ENCODE data around the gene PEPD.

PEPD gene

DNA sequence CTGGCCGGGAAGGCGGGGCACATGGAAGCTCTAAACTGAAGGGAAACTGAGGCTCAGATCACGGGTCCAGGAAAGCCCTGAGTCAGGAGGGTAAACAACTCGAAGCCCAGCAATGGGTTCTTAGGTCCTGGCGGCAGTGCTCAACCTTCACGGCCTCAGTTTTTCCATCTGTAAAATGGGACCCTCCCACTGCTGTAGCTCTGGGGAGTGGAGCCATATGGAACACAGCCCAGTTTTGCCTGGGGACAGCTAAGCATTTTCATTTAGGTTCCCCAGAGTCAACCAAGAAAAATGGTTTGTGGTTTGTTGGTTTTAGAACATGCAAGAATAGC is 117.7 kb downstream of the PEPD start:
- no peak for DNase-seq

DNA sequence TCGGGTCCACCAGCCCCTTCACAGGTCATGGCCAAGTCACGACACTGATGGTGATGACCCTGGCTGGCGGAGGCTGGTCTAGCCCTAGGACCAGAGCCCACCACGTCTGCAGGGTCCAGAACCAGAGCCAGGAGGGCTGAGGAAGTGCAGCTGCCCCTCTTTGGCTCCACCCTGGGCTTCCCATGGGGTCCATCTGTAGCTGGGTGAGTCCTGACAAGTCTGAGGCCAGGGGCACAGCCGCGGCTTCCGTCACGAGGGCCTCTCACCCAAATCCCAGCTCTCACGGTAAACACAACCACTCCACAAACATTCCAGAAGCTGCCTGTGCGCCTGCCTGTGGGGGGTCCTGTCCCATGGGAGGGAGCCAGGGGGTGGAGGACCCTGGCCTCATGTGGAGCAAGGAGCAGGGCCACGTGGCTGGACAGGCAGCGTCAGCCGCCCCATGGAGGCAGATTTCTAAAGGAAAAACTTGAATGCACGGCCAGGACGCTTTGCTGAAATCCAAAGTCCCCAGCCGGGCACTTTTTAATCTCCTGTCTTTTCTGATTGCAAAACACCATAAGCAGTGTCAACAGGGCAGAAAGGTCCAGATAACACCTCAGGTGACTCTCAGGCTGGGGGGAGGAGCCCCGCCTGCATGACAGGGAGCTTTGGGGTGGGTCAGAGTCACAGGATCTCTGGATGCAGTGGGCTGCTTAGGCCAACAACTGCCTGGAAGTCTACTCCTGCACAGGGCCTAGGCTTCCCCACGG is 118.2 kb downstream of the PEPD start:
- DNase-seq = no peak

DNA sequence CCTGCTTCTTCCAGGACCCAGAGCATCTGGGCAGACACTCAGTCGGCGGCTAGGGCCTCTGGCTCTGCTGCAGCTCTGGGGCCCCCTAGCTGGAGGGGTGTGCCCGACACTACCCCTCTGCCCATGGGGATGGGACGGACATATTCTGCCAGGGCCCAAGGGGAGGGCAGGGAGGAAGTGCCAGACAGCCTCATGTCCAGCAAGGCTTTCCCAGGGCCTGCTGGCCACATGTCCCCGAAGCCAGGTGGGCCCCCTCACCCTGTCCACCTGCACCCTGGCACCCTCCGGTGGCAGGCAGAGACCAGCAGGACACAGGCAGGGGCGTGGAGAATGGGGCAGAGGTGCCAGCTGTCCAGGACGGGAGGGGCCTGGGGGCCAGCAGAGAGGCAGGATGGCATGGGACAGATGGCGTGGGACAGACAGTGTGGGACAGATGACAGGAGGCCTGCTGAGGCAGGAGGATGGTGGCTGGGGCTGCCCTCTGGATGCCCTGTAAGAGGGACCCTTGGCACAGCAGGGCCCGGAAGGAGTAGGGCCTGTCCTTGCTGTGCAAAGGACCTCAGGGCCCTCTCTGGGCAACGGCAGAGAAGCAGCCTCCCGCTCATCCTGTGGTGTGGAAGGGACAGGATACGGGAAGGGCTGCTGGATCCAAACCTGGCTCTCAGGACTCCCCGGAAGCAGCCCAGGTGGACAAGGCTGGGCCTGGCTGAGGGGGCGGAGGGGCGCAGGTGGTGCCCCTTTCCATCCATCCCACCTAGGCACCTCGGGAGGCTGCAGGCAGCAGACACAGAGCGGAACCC is 119.0 kb downstream of the PEPD start:
- DNase-seq = no peak

DNA sequence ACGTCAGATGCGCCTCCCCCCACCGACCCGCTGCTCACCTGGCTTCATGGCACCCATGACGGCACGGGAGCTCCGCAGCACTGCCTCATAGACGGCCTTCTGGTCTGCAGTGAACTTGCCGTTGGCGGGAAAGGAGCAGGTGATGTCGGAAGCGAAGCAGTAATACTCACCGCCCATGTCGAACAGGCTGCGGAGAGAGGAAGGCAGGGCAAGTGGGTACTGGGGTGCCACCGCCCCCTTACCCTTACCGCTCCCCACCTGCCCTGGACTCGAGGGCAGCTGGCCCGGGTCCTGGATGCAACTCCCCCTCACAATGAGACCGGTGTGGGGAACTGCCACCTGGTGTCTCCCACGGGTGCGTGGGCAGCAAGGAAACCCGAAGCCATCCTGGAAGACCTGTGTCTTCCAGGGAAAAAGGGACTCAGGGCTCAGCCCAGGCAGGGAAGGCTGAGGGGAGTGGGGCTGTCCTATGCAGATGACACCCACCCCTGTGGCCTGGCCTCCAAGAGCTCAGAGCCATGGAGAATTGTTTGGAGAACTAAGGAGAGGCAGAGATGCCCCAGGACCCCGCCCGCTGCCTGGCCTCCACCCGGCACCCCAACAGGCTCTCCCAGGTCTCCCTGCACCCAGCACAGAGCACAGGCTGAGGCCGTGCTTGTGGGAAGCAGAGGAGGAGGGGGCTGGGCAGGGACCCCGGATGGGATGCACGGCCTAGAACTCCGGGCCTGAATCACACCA is 119.7 kb downstream of the PEPD start:
- no peak for DNase-seq

DNA sequence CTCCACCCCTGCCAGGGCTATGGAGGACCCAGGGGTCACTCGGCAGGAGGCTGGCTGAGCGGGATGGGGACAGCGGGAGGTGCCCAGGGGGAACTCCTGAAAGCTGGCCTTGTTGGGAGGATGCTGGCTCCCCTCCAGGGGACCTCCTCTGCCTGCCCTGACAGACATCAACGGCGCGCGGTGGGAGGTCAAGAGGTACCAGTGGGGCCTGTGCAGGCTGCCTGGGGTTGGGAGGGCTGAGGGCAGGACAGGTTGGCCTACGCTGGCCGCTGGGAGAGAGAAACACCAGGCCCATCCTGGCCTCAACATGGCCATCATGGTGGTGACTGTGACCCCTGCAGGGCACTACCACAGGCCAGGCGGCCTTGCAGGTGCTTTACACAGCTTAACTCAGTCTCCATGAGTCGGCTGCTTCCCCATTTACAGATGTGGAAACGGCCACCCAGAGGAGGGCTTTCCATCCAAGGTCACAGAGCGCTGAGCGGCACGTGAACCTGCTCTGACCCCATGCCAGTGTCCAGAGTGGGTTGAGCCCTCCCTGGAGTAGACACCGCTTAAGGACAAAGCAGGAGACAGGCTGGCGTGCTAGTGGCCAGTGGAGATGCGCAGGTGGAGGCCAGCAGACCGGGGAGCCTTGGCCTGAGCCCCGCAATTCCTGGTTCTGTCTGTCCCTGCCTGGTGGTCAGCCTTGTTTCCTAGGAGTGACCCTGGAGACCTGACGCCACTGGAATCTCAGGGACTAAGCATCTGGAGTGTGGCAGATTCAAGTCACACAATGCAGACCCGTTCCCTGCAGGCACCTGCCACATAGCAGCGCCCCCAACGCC is 120.5 kb downstream of the PEPD start:
- DNase-seq = no peak

DNA sequence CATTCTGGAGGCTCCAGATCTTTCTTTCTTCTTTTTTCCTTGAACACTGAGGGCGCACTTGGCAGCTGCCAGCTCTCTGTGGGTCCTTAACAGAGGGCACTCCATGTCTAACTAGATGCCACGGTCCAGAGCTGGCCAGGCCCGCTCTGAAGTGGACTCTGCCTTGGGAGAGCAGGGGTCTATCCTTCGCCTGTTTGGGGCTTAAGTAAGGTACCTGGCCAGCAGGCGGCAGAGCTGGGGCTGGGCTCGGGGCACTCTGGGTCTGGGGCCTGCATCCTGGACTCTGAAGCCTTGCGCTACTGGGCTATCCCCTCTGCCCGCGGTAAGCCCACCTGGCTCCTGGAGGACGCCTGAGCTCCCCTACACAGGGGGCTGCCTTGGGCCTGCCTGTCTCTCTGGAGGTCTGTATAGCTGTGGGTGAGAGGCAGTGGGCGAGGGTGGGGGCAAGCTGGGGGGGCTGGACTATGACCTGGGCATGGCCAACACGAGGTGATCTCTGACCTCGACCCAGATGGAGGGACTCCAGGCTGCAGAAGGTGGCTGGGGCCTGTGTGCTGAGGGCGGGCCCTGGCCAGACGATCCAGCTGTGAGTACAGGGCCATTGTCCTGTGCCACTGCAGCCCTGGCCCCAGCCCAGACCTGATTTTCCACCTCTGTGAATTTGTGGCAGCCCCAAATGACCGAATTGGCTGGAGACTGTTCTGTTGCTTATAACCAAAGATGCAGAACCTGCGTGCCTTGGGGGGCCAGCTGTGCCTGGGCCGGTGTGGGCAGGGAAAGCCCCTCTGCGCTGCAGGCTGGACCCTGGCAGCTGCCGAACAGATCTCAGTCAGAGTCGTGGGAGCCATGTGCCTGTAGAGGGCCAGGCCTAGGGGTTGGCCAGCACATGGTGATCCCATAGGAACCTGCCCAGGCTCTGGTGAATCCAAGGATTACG is 121.6 kb downstream of the PEPD start:
- DNase-seq = no peak

DNA sequence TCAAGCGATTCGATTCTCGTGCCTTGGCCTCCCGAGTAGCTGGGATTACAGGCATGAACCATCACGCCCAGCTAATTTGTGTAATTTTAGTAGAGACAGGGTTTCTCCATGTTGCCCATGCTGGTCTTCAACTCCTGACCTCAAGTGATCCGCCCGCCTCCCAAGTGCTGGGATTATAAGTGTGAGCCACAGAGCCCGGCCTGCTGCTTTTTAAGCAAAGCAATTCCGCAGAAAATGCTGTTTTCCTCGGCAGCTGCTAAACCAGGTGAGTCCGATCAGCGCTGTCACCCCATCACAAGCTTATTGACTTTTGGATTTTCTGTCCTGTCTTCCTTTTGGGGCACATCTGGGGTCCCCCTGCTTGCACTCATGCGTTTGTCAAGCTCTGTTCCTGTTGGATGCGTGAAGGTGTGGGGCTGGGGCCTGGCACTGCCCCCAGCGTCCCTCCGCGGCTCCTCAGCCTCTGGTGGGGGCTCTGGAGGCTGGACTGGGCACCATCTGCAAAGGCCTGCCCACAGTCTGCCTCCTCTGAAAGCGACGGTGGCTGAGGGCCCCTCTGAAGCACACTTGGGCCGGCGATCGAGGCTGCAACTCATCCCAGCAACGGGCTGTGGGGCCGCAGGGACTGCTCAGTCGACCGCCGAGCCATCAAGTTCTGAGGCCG is 122.4 kb downstream of the PEPD start:
- DNase-seq = no peak

DNA sequence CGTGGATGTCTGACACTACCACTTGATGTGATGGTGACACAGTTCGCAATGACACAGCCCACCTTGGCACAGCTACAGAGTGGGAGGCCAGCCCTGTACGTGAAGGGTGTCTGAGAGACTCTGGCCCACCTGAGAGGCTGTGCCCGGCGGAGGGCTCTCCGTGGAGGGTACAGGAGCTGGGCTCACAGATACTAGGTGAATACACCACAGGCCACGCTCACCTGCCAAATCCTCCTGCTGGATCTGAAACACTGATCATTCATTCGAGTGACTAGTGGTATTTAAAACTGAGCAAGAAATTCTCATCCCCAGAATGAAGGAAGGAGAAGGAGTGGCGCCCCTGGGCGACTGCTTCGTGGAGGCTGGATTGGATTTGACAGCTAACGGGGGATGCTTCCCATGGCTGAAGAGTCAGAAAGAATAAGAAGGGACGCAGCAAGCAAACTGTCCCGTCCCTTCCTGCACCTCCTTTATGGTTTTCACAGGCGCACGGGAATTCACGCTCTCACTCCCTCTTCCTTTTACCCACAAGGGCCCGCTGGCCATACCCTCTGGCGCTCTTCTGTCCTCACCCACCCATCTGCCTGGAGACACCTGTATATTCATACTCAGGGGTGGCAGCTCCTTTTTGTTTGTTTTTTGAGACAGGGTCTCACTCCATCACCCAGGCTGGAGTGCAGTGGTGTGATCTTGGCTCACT is 123.1 kb downstream of the PEPD start:
- DNase-seq = no peak

DNA sequence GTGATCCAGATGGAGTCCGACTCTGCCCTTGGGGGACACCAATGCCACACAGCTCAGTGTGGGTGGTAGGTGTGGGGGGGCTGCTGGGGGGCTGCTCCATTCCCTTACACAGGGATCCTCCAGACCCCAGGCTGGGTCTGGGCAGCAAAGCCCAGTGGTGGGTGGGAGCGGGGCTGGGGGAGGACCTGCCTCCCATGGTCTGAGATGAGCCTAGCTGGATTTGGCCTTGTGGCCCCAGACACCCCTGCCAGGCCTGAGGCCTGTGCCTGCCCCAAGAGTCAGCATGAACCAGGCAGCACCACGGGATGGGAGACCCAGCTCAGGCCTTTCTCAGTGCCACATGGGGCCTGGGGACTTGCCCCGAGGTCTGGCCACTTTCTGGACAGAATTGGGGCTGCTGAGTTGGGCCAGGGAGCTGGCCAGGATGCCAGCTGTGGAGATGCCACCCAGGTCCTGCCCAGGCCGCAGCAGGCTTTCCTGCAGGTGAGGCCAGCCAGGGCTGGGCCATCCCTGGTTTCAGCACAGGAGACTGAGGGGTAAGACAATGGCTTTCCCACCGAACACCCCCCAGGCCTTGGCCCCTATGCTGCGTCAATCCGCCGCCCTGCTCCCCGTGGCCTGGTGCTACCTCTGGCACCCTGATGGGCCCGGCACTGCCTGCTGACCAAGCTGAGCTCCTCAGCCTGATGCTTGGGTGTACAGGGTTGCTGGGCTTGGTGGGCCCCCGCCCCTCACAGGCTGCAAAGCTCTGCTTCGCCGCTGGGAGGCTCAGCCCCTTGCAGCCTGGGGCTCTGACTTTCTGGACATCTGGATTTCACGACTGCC is 123.8 kb downstream of the PEPD start:
- no peak for DNase-seq

DNA sequence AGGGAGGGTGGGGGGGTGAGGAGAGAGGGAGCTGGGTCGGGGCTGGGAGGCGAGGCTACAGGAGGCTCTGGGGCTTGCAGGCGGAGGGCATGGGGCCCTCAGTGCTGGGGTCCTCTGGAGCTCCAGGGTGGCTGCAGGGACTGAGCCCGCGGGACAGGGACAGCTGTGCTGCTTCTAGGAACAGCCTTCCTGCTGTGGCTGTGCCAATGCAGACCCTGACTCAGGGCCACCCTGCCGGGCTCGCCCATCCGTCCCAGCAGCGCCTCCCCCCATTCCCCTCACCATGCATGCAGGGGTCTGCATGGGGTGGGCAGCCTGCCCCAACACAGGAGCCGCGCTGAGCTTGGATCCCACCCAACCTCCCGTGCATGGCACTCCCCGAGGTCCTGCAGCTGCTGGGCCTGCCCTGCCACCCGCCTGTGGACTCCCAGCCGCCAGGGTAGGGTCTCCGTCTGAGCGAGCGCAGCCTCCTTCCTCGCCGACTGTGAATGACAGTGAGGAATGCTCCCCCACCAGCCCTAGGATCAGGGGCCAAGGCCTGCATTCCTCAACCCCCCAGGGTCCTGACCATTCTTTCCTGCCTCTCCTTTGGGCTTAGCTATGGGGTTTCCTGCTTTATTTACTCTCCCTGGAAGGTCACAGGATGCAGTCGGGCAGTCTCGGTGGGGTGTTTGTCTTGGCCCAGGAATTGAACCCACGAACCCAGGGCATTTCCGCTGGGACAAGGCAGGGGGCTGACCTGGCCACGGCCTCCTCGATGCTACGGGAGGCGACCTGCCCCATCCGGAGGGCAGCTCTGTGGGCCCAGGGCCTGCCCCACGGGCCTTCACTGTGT is 124.7 kb downstream of the PEPD start:
- DNase-seq = no peak

DNA sequence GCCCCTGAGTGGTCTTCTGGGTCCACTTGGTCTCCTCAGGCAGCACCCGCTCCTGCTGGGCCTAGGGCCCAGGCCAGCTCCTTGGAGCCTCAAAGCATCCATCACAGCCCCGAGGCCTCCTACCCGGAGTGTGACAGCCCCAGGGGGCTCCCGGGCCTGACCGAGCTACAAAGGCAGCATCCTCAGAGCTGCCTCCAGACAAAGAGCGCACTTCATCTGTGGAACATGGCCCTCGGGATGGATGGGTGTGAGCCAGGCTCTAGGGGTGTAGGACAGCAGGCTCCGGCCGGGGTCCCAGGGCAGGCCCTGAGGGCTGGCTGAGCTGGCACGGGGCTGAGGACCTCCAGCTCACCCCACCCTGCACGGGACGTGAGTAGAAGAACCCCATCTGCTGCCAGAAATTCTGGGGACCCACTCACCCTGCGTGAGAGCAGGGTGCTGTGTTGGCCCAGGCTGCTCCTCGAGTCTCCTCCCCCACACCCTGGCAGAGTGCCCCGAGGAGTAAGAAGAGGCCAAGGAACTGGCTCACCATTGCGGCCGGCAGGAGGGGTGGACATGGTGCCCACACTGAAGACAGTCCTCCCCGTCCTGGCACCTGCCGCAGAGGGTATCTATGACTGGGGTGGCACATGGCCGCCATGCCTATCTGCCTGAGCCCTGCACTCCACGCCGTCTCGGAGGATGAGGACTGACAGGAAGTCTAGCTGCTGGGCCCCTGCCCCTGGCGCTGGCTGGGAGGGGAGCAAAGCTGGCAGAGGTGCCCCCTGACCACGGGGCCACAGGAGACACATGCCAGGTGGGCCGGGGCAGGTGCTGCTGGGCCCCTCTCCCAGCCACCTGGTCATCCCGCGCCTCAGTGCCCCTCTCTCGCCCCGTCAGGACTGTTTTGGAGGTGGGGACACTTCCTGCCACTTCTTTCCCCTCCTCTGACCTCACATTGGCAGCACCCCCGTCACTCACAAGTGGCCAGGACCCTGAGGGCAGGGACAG is 125.7 kb downstream of the PEPD start:
- DNase-seq = no peak

DNA sequence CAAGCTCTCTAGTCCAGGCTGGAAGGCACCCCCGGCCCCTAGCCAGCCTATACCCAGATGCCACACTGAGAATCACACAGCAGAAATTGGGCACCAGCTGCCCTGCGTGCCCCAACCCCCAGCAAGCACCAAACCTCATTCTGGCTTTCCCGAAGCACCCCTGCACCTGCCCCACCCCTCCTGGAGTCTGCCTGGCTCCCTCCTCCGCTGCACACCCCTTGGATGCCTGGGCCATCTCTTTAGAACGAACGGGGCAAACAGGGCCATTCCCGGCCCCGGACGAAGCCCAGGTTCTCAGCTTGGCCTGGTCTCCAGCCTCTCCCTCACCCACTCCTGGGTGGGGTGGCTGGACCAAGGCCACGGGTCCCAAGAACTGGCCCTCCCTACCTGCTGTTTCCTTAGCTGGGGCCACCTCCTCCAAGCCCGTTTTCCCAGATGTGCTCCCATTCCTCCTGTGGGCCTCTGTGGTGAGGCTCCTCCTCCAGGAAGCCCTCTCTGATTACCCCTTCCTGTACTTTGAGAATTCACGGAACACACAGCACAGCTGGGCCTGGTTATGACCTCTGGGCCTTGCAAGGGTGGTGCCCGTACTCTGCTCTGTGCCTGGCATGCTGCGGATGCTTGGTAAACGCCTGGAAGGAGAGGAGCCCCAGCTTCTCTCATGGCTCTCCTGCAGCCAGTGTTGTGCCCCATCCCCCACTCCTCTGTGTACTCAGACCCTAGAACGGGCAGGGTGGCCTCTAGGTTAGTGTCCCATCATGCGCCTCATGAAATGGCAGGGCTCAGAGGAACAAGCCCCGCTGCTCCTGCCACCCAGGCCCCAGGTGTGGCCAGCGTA is 126.6 kb downstream of the PEPD start:
- DNase-seq = no peak

DNA sequence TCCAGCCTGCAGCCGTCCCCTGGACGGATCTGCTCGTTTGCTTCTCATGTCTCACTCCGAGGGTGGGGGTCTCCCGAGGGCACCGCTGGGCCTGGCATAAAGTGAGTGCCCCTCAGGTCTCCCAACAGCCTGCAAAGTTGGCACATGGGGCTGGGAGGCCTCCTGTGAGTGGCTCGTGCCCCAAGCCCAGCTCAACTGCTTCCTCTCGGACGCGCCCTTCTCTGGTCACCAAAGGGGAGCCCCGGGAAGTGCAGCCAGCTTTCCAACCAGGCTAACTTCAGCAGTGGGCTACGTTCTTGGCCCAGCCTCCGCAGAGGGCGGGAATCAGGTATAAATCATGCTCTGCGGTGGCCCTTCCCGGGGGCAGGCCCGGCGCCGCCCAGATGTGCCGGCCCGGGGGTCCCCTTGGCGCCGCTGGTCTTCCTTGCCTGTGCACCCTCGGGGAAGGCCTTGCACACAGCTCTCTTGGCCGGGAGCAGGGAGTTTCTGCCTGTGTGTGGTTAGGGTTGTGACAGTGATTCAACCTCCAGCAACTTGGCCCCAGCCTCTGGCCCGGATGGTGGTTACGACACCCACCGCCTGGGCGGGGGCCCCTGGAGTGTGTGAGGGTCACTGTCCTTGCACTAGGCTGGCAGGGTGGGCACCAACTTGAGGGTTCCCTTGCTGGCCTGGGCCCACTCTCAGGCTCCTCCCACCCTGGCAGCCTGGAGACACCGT is 127.4 kb downstream of the PEPD start:
- no peak for DNase-seq

DNA sequence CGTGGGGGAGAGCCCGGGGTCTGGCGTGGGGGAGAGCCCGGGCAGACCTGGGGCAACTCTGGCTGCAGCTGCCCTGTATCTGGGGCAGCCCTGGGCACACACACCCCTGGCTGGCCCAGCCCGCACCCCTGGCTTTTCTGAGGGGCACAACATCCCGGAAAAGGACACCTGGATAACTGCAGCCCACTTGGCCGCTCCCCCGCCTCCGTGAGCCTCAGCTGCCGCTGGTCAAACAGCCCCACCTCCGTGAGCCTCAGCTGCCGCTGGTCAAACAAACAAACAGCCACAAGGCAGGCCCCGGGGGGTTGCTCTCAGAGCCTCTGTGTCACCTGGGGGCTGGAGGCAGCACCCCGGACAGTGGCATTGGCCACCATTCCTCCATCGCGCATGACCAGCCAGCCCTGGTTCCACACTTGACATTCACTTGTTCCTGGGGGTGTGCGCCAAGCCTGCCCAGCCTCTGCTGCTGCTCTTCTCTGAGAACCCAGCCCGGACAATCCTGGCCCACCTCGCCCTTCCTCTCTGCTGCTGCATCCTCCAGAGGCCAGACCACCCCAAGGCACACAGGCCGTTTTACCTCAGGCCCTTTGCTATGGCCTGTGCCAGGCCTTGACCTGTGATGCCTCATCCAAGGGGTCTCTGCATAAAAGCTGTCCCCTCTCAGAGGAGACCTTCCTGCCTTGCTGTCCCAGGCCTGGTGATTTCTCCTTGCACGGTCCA is 128.1 kb downstream of the PEPD start:
- no peak for DNase-seq

Measured in NCI-H1105 treated with DMSO at 0.1 percent for 48 hours (cell line).